PC-3 (cell line): ENCODE measurements around the gene HLA-G. TPM values are rescaled to one million over a fixed set of nuclear protein-coding genes. Genes with fewer than 3 reads are reported as not detected.
A peak's percentile ranks its signal among the peaks of the same experiment; 100 is the strongest.

Experiments
- ATAC-seq: fragments of 200-7000 bp; cut with Tn5 transposase; 2 replicates; pipeline ENCODE4 v1.9.1; 2020; ENCODE audit warnings: mild to moderate bottlenecking, moderate library complexity
- BruUV-seq: library from RNA; stranded (reverse); fragments of 400-500 nt; replicated peaks from 2 replicates; lab custom pipeline; 2021; lab: Mats Ljungman, UMichigan
- CTCF ChIA-PET: fragments of 300-600 bp; sonication (Branson Sonifier 250); formaldehyde crosslinking; loops from one replicate; lab custom pipeline; 2022; ENCODE audit warnings: antibody characterized with exemption; lab: Charles Lee
- POLR2A ChIA-PET: fragments of 300-600 bp; sonication (Branson Sonifier 250); formaldehyde crosslinking; loops from one replicate; lab custom pipeline; 2022; ENCODE audit warnings: antibody characterized with exemption; ENCODE audit not compliant: unreplicated experiment; lab: Charles Lee
- DNase-seq: peaks from one replicate; pipeline ENCODE4 v3.0.0-alpha.2; 2015
- H2AFZ ChIP-seq: fragments of 300-600 bp; sonication (generic); 2 replicates; pipeline ENCODE4 v1.6.0; 2016; ENCODE audit warnings: antibody characterized with exemption, low read length
- H3F3A ChIP-seq: fragments of 300-600 bp; sonication (generic); one replicate; pipeline ENCODE4 v1.6.0; 2017; ENCODE audit warnings: antibody characterized with exemption, low read length, control low read depth, mild to moderate bottlenecking; ENCODE audit not compliant: unreplicated experiment
- H3K27ac ChIP-seq: fragments of 300-600 bp; sonication (generic); 2 replicates; pipeline ENCODE4 v1.5.1; 2016; ENCODE audit warnings: mild to moderate bottlenecking, low read length
- H3K27me3 ChIP-seq: fragments of 300-600 bp; sonication (generic); 2 replicates; pipeline ENCODE4 v1.6.1; 2016; ENCODE audit warnings: low read length, mixed read lengths
- H3K36me3 ChIP-seq: fragments of 300-600 bp; sonication (generic); 2 replicates; pipeline ENCODE4 v1.6.1; 2016; ENCODE audit warnings: low read depth, mixed run types, low read length, mixed read lengths
- H3K4me1 ChIP-seq: fragments of 300-600 bp; sonication (generic); 2 replicates; pipeline ENCODE4 v1.5.1; 2016; ENCODE audit warnings: low read length; ENCODE audit not compliant: insufficient read depth
- H3K4me2 ChIP-seq: fragments of 300-600 bp; sonication (generic); 2 replicates; pipeline ENCODE4 v1.6.0; 2016; ENCODE audit warnings: low read length
- H3K4me3 ChIP-seq: fragments of 300-600 bp; sonication (generic); 2 replicates; pipeline ENCODE4 v1.5.1; 2016; ENCODE audit warnings: mild to moderate bottlenecking, low read length, mixed read lengths
- H3K79me2 ChIP-seq: fragments of 300-600 bp; sonication (generic); 2 replicates; pipeline ENCODE4 v1.6.1; 2017; ENCODE audit warnings: low read length, mixed read lengths
- H3K9ac ChIP-seq: fragments of 300-600 bp; sonication (generic); 2 replicates; pipeline ENCODE4 v1.6.0; 2016; ENCODE audit warnings: mild to moderate bottlenecking, low read length
- H3K9me2 ChIP-seq: fragments of 300-600 bp; sonication (generic); replicated peaks from 2 replicates; pipeline ENCODE4 v1.6.1; 2016; ENCODE audit warnings: mixed run types, low read length, mixed read lengths
- H3K9me3 ChIP-seq: fragments of 300-600 bp; sonication (generic); 2 replicates; pipeline ENCODE4 v1.6.1; 2016; ENCODE audit warnings: low read length, mixed read lengths
- H4K20me1 ChIP-seq: fragments of 300-600 bp; sonication (generic); 2 replicates; pipeline ENCODE4 v1.6.1; 2016; ENCODE audit warnings: low read length, mixed read lengths
- EZH2 ChIP-seq: fragments of 300-600 bp; sonication (generic); IDR thresholded peaks from one replicate; pipeline ENCODE4 v1.6.1; 2017; ENCODE audit warnings: antibody characterized with exemption, mild to moderate bottlenecking, low read length; ENCODE audit not compliant: unreplicated experiment
- EZH2phosphoT487 ChIP-seq: fragments of 300-600 bp; sonication (generic); IDR thresholded peaks from 2 replicates; pipeline ENCODE4 v1.6.1; 2018; ENCODE audit warnings: mild to moderate bottlenecking, antibody characterized with exemption, low read length, borderline replicate concordance
- intact Hi-C: fragments of 100-400 bp; cut with micrococcal nuclease; formaldehyde crosslinking; loops from 2 replicates; pipeline ENCODE4 v1.9.0; 2023
- total RNA-seq: library from RNA; depleted of rRNA; stranded (reverse); fragments of >200 nt; gene quantifications from 2 replicates; pipeline ENCODE4 v1.2.3, GENCODE V29; 2014
- TF ChIP-seq, protein P1 (sequence below): fragments of 300-600 bp; sonication (generic); conservative IDR thresholded peaks from 2 replicates; pipeline ENCODE4 v1.5.1; 2017; ENCODE audit warnings: antibody characterized with exemption, low read depth, mild to moderate bottlenecking, low read length

Gene HLA-G
- total RNA-seq, 1 experiment from 2014 or later, result not detected

DNA sequence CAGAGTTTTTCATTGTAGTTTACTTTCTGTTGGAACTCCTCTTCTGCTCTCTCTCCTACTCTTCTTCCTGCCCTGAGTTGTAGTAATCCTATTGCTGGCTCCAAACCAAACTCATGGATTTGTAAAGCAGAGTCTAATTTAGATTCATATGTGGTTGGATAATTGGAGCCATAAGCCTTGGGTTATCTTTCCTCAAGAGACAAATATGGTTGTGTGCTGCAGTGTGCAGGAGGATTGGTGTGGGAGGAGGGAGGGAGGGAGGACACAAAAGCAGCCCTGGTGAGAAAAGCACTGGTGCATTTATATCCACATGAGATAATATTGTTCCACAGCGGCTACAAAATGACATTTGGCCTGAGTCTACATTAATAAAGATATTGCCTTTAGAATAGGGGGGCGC is 4.2 kb downstream of the HLA-G start:
- Histone ChIP-seq H4K20me1 (no peaks in the 10 kb centered on the region), H3K4me1 (no peaks in the 10 kb centered on the region), H2AFZ (no peak overlapping the region), H3K4me2 (no peak overlapping the region), H3K4me3 (no peak overlapping the region), H3K9me2 (no peaks in the 10 kb centered on the region), H3K27ac (no peak overlapping the region), H3K9ac (no peak overlapping the region), H3K9me3 (no peaks in the 10 kb centered on the region), H3F3A (no peaks in the 10 kb centered on the region), H3K79me2 (no peaks in the 10 kb centered on the region), H3K27me3 (no peaks in the 10 kb centered on the region; the same call in none of the 2 replicates), H3K36me3 (no peaks in the 10 kb centered on the region; the same call in 1 of the 2 replicates)
- no TSS peak for BruUV-seq
- DNase-seq, result no peak
- TF ChIP-seq, protein P1, sequence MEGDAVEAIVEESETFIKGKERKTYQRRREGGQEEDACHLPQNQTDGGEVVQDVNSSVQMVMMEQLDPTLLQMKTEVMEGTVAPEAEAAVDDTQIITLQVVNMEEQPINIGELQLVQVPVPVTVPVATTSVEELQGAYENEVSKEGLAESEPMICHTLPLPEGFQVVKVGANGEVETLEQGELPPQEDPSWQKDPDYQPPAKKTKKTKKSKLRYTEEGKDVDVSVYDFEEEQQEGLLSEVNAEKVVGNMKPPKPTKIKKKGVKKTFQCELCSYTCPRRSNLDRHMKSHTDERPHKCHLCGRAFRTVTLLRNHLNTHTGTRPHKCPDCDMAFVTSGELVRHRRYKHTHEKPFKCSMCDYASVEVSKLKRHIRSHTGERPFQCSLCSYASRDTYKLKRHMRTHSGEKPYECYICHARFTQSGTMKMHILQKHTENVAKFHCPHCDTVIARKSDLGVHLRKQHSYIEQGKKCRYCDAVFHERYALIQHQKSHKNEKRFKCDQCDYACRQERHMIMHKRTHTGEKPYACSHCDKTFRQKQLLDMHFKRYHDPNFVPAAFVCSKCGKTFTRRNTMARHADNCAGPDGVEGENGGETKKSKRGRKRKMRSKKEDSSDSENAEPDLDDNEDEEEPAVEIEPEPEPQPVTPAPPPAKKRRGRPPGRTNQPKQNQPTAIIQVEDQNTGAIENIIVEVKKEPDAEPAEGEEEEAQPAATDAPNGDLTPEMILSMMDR, result no peak
- no peak for TF ChIP-seq EZH2
- TF ChIP-seq EZH2phosphoT487, result no peak
- ChIA-PET POLR2A (no interaction called here), CTCF (no interaction called here)
- intact Hi-C loops, result no loop called here
- no peak for ATAC-seq

DNA sequence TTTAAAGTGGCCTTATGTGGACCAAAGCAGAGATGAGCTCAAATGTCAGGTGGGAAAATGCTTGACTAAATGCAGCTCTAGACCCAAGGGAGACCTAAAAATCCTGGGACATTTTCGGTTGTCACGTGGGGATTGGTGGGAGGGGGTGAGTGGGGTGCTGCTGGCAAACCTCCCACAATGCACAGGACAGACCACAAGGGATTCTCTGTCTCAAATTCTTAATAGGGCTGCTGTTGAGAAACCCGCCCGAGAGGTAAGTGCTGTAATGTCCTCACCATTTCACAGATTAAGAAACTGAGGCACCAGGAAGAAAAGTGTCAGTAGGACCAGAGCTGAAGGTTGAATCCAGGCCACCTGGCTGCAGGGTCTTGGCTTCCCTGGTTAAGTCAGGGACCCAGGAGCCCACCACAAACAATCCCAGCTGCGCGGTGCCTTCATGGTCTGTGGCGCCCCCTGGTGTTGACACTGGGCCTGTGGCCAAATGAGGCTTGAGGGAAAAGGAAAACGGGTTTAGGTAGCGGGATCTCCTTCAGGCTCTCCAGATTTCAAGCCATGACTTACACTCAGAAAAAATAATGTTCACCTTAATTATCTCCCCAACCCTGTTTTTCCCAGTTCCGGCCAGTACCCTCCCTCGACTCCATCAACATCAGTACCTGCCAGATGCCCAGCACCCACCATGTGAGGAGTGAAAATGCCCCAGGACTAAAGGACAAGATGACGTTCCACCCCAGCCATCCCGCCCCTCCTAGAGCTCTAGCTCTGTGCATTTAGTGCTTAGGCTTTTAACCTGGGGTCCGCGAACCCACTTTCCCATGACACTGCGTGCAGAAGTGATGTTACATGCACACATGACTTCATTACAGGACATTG is 7.2 kb downstream of the HLA-G start:
- ATAC-seq (peak; percentile 70), DNase-seq (peak; percentile 62)
- Histone ChIP-seq H3F3A (no peaks in the 10 kb centered on the region), H3K27me3 (peaks cover 5% of the 10 kb centered on the region), H3K36me3 (no peaks in the 10 kb centered on the region; the same call in 1 of the 2 replicates), H2AFZ (no peak overlapping the region), H3K79me2 (no peaks in the 10 kb centered on the region), H3K4me1 (no peaks in the 10 kb centered on the region), H3K4me2 (peak overlapping the region; percentile 38), H3K27ac (no peak overlapping the region), H3K9me3 (no peaks in the 10 kb centered on the region), H3K4me3 (no peak overlapping the region), H4K20me1 (no peaks in the 10 kb centered on the region), H3K9me2 (no peaks in the 10 kb centered on the region), H3K9ac (no peak overlapping the region)
- TF ChIP-seq EZH2, result no peak
- TF ChIP-seq, protein P1, result peak; percentile 90
- no TSS peak for BruUV-seq
- ChIA-PET POLR2A (no interaction called here), CTCF (interaction anchor here (0.6 to 1.0 kb wide), 2 partner anchors 81 to 97 kb away, joined by 3 to 10 read pairs; no protein-coding TSS in a partner anchor)
- intact Hi-C loops, result loop anchor here (1.0 to 5.0 kb wide), 3 partner anchors 96 to 182 kb away; no protein-coding TSS in a partner anchor

DNA sequence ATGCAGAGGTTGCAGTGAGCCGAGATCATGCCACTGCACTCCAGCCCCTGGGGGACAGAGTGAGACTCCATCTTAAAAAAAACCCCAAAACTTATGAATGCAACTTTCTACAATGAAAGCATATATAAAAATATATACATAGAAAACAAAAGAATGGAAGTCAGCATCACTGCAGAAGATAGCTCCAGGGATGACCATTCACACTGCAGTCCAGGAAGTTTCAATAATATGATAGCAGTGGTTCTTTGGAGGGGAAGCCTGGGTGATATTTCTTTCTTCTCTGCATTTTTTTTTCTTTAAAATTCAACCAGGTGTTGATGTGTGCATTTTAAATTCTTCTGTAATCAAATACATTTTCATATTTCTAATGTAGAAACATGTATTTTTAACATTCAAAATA is 12.3 kb downstream of the HLA-G start:
- ATAC-seq (no peak), DNase-seq (no peak)
- H3K9ac ChIP-seq, result no peak overlapping the region
- intact Hi-C loops, result loop anchor here (5.0 kb wide), 1 partner anchor 188 kb away; no protein-coding TSS in a partner anchor
- no peaks in the 10 kb centered on the region for H3K9me3 ChIP-seq
- H2AFZ ChIP-seq, result no peak overlapping the region
- H3K4me1 ChIP-seq, result no peaks in the 10 kb centered on the region
- H3K4me3 ChIP-seq, result no peak overlapping the region
- H3K79me2 ChIP-seq, result no peaks in the 10 kb centered on the region
- no peaks in the 10 kb centered on the region for H3K36me3 ChIP-seq
- H3K9me2 ChIP-seq, result no peaks in the 10 kb centered on the region
- no peak for TF ChIP-seq EZH2phosphoT487
- TF ChIP-seq, protein P1, result no peak
- no peak for TF ChIP-seq EZH2
- ChIA-PET CTCF (interaction anchor here (0.9 kb wide), 1 partner anchor 102 kb away, joined by 4 read pairs; no protein-coding TSS in a partner anchor), POLR2A (no interaction called here)
- no peaks in the 10 kb centered on the region for H3F3A ChIP-seq
- H3K4me2 ChIP-seq, result no peak overlapping the region
- H3K27ac ChIP-seq, result no peak overlapping the region
- H4K20me1 ChIP-seq, result no peaks in the 10 kb centered on the region
- peaks cover 5% of the 10 kb centered on the region for H3K27me3 ChIP-seq
- no TSS peak for BruUV-seq
